IPS-15b (cell line): ENCODE results near the gene RANBP10.
"Not testable (repeated sequence)": the region's sequence is repeated elsewhere in the genome, so short reads cannot be mapped to it uniquely, and the experiment has no call there.

Experiments used
- H3K27me3 ChIP-seq: one replicate; pipeline ENCODE4 v1.6.1; 2013; ENCODE audit warnings: low read length; ENCODE audit not compliant: control insufficient read depth, insufficient read depth
- H3K36me3 ChIP-seq: one replicate; pipeline ENCODE4 v1.6.1; 2013; ENCODE audit warnings: low read length; ENCODE audit not compliant: control insufficient read depth, insufficient read depth
- H3K4me1 ChIP-seq: one replicate; pipeline ENCODE4 v1.6.1; 2013; ENCODE audit warnings: mild to moderate bottlenecking, low read length; ENCODE audit not compliant: control insufficient read depth, insufficient read depth
- H3K4me3 ChIP-seq: one replicate; pipeline ENCODE4 v1.5.1; 2013; ENCODE audit warnings: low read depth, low read length
- H3K9ac ChIP-seq: one replicate; pipeline ENCODE4 v1.6.1; 2013; ENCODE audit warnings: low read depth, mild to moderate bottlenecking, low read length
- H3K9me3 ChIP-seq: one replicate; pipeline ENCODE4 v1.6.1; 2013; ENCODE audit warnings: mild to moderate bottlenecking, low read length; ENCODE audit not compliant: control insufficient read depth, insufficient read depth

RANBP10 gene

DNA sequence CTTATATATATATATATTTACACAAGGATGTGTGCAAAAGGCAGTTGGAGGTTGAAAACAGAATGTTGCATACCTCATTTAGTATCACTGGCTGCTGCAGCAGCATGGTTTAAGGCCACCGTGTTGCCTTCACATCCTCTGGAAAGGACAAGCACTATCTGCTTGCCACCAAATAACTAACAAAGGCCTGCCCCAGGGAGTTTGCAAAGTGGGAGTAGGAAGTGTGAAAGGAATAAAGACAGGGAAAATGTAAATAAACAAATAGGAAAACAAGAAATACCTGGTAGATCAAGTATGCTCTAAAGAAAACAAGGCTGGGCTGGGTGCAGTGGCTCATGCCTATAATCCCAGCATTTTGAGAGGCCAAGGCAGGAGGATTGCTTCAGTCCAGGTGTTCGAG lies 53.7 kb downstream of the RANBP10 start:
- no peaks in the 10 kb centered on the region for H3K27me3 ChIP-seq
- no peaks in the 10 kb centered on the region for H3K36me3 ChIP-seq
- no peaks in the 10 kb centered on the region for H3K9me3 ChIP-seq
- no peaks in the 10 kb centered on the region for H3K4me1 ChIP-seq
- H3K9ac ChIP-seq: no peak overlapping the region
- H3K4me3 ChIP-seq: no peak overlapping the region

DNA sequence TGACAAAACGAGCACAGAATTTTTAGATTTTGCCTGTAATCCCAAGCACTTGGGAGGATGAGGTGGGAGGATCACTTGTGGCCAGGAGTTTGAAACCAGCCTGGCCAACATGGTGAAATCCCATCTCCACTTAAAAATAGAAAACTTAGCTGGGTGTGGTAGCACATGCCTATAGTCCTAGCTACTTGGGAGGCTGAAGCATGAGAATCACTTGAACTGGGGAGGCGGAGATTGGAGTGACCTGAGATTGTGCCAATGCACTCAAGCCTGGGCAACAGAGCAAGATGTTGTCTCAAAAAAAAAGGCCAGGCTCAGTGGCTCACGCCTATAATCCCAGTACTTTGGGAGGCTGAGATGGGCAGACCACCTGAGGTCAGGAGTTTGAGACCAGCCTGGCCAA lies 55.0 kb downstream of the RANBP10 start:
- not testable (repeated sequence) for H3K4me1 ChIP-seq, H3K4me3 ChIP-seq, H3K36me3 ChIP-seq, H3K9me3 ChIP-seq, H3K9ac ChIP-seq, H3K27me3 ChIP-seq

DNA sequence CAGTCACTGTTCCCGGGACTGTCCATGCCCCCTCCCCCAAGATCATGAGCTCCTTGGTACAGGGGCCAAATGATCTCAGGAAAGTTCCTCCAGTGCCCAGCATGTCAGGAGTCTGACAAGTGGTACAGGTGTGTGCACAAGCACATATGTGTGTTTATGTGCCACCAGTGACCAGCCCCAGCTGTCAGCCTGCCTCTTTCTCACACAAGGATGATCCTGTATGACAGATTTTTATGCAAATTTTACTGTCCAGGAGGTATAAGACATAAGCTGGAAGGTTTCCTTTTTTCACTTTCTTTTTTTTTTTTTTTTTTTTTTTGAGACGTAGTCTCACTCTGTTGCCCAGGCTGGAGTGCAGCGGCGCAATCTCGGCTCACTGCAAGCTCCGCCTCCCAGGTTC lies 55.9 kb downstream of the RANBP10 start:
- H3K9ac ChIP-seq: no peak overlapping the region
- H3K4me1 ChIP-seq: no peaks in the 10 kb centered on the region
- H3K4me3 ChIP-seq: no peak overlapping the region
- no peaks in the 10 kb centered on the region for H3K9me3 ChIP-seq
- no peaks in the 10 kb centered on the region for H3K27me3 ChIP-seq
- no peaks in the 10 kb centered on the region for H3K36me3 ChIP-seq

DNA sequence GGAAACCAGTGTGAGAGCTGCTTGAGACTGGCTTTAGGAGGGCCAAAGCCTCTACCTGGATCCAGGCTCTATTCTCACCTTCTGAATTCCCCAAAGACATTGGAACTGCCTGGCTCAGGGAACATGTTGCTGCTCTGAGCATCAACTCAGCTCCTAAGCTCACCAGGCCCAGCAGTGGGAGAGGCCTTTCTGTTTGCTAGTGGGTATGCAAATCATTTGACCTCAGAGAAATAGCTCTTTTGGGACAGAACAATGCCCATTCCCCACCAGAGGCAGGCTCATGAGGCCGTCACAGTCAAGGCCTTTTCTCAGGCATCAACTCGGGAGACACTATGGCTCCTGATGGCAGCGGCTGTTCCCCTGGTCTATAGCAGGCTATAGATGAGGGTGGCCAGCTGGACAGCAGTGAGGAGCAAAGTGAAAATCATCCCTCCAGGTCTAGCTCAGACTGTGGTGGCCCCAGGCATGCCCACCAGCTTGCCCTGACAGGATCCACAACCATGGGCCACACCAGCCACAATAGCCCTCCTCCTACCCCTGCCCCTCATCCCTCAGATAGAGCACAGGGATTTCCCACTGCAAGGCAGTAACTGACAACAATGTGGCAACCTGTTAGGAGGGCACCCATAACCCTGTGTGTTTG lies 56.8 kb downstream of the RANBP10 start:
- no peaks in the 10 kb centered on the region for H3K9me3 ChIP-seq
- no peak overlapping the region for H3K9ac ChIP-seq
- H3K4me3 ChIP-seq: no peak overlapping the region
- H3K27me3 ChIP-seq: no peaks in the 10 kb centered on the region
- peaks cover under 1% of the 10 kb centered on the region for H3K36me3 ChIP-seq
- no peaks in the 10 kb centered on the region for H3K4me1 ChIP-seq

DNA sequence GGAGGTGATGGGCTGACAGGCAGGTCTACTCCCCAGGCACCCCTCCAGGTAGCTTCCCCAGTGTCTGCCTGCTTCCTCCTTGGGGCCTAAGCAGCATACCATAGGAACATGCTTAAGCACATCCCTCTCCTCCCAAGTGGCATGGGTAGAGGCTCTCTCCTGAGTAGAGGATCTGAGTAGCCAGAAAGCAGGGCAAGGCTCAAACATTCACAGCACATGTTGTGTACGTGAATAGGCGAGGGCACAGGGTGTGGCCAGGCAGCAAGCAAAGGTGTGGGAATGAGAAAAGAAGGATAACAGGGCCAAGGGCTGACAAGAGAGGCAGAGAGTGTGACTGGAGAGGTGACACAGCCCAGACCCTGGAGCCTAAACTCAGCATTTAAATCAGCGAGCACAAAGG lies 57.5 kb downstream of the RANBP10 start:
- Histone ChIP-seq H3K27me3 (no peaks in the 10 kb centered on the region), H3K4me3 (no peak overlapping the region), H3K36me3 (peaks cover 5% of the 10 kb centered on the region), H3K9me3 (no peaks in the 10 kb centered on the region), H3K4me1 (no peaks in the 10 kb centered on the region), H3K9ac (no peak overlapping the region)

DNA sequence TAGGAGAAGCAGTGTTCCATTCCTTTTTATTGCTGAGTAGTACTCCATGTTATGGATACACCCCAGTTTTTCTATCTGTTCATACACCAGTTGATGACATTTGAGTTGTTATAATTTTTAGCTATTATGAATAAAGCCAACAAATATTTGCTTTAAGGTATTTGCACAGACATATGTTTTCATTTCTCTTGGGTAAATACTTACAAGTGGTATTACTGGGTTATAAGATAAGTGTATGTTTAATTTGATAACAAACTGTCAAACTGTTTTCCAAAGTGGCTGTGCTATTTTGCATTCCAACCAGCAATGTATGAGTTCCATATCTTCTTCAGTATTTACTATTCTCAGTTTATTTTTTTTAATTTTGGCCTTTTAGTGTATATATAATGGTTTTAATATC lies 59.5 kb downstream of the RANBP10 start:
- H3K9me3 ChIP-seq: no peaks in the 10 kb centered on the region
- H3K4me3 ChIP-seq: no peak overlapping the region
- no peaks in the 10 kb centered on the region for H3K27me3 ChIP-seq
- no peaks in the 10 kb centered on the region for H3K4me1 ChIP-seq
- H3K9ac ChIP-seq: no peak overlapping the region
- peaks cover 14% of the 10 kb centered on the region for H3K36me3 ChIP-seq

DNA sequence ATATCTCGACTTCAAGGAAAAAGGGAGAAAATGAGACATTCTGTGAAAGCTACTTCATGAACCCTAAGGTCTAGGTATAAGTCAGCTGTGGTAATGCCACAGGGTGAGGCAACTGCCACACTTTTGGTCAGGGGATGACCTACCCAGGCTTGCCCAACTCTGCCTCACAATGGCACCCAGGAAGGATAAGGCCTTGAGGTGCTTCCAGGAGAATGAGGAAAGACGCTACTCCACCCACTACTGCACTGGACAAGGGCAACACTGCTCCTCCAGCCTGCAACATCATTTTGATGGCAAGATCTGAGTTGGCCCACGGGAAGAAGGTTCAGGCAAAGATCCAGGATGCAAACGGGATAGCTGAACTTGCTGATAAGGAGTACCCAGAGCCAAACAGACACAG lies 65.2 kb downstream of the RANBP10 start:
- H3K4me1 ChIP-seq: no peaks in the 10 kb centered on the region
- H3K4me3 ChIP-seq: no peak overlapping the region
- peaks cover 17% of the 10 kb centered on the region for H3K36me3 ChIP-seq
- no peaks in the 10 kb centered on the region for H3K9me3 ChIP-seq
- H3K27me3 ChIP-seq: no peaks in the 10 kb centered on the region
- H3K9ac ChIP-seq: no peak overlapping the region

GRCh38 chr16:67740391-67740790 lies 66.0 kb downstream of the RANBP10 start:
- Histone ChIP-seq H3K36me3 (peaks cover 17% of the 10 kb centered on the region), H3K4me3 (no peak overlapping the region), H3K27me3 (no peaks in the 10 kb centered on the region), H3K9ac (no peak overlapping the region), H3K4me1 (no peaks in the 10 kb centered on the region), H3K9me3 (no peaks in the 10 kb centered on the region)

- H3K9ac ChIP-seq: no peak overlapping the region
- H3K27me3 ChIP-seq: no peaks in the 10 kb centered on the region
- H3K4me1 ChIP-seq: no peaks in the 10 kb centered on the region
- H3K9me3 ChIP-seq: no peaks in the 10 kb centered on the region
- H3K4me3 ChIP-seq: no peak overlapping the region
- peaks cover 9% of the 10 kb centered on the region for H3K36me3 ChIP-seq
Observed at GRCh38 chr16:67736858-67737257, 69.5 kb downstream of the RANBP10 start.

DNA sequence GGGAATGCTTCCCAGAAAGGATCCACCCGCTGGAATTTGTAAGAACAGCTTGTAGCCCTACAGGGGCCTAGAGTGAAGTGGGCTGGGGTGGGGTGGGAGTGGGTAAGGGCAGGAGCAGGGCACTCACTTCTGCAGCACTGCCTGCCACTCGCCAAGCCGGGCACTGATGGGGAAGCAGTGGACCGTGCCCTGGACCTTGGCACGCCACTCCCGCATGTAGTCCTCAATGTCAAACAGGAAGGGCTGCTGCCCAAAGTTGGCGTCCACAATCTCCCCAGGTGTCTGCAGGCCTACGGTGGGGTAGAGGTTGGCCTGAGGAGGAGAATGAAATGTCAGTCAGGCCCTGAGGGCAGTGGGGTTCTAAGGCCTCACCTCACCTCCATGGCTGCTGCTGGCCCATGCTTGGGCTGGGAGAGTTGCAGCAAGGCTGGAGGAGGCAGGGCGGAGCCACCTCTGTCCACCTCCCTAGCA lies 71.6 kb downstream of the RANBP10 start:
- no peak overlapping the region for H3K4me3 ChIP-seq
- no peaks in the 10 kb centered on the region for H3K4me1 ChIP-seq
- no peaks in the 10 kb centered on the region for H3K9me3 ChIP-seq
- no peak overlapping the region for H3K9ac ChIP-seq
- H3K36me3 ChIP-seq: peaks cover 10% of the 10 kb centered on the region
- no peaks in the 10 kb centered on the region for H3K27me3 ChIP-seq

DNA sequence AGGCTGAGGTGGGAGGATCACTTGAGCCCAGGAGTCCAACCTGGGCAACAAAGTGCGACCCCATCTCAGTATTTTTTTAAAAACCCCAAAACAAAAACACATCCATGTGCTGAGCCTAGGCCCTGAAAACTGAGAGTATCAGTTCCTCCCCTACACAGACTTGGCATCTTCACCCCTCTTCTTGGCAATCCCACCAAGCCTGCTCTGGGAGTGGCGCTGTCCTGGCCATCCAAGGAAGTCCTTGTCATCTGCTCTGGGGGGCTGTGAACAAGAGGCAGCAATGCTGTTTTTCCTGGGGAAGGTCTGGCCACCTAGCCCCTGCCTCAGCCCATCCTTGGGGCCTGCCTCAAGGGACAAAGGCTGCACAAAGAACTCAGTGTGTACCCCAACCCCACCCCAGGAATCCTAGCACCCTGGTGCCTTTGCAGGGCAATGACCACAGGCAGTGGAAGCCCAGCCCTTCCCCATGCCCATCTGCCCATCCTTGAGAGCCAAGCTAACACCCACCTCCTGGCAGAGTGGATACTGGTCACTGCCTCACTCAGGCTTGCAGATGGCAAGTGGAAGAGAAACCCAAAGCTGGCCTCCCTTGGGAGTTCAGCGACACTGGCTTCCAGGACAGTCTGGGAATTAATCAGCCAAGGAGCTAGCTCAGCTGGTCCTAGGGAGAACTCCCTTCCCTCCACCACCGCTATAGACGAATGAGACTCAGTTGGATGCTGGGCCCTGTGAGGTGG lies 72.5 kb downstream of the RANBP10 start:
- H3K4me1 ChIP-seq: no peaks in the 10 kb centered on the region
- no peaks in the 10 kb centered on the region for H3K9me3 ChIP-seq
- no peaks in the 10 kb centered on the region for H3K27me3 ChIP-seq
- peaks cover 16% of the 10 kb centered on the region for H3K36me3 ChIP-seq
- no peak overlapping the region for H3K4me3 ChIP-seq
- no peak overlapping the region for H3K9ac ChIP-seq

DNA sequence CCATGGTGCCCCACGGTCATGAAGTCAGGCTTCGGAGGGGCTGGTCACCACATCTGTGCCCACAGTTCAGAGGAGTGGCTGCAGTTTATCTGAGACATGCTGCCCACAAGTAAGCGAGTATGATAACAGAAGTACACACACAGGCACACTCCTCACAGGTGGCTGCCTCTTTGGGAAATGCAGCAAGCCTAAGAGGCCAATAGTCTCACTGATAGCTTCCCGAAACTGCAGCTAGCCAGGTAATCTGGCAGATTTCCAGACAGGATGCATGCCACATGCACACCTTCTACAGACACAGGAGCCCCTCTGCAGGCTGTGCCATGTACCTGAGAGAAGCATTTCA lies 74.6 kb downstream of the RANBP10 start:
- H3K4me1 ChIP-seq: no peaks in the 10 kb centered on the region
- no peak overlapping the region for H3K9ac ChIP-seq
- H3K27me3 ChIP-seq: no peaks in the 10 kb centered on the region
- H3K36me3 ChIP-seq: peaks cover 32% of the 10 kb centered on the region
- H3K9me3 ChIP-seq: no peaks in the 10 kb centered on the region
- no peak overlapping the region for H3K4me3 ChIP-seq
